ENCODE results near the gene SURF2.
"Not testable (repeated sequence)": the region's sequence is repeated elsewhere in the genome, so short reads cannot be mapped to it uniquely, and the experiment has no call there.

The SURF2 gene

DNA sequence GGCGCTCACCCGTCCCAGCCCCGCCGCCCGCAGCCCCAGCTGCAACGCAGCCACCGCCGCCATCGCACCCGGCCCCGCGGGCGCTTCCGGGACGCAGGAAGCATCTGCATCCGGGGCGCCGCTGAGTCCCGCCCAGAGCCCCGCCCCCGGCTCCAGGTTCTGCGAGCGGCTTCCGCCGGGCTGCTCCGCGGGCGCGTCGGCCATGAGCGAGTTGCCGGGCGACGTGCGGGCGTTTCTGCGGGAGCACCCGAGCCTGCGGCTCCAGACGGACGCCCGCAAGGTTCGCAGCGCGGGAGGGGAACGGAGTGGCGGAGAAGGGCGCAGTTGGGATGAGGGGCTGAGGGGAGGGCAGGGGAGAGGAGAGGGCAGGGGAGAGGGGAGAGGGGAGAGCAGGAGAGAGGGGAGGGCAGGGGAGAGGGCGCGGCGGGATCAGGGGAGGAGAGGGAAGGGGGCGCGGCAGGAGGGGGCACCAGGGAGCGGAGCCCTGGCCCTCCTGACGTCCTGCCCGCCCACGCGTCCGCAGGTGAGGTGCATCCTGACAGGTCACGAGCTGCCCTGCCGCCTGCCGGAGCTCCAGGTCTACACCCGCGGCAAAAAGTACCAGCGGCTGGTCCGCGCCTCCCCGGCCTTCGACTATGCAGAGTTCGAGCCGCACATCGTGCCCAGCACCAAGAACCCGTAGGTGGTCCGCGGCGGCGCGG is at the start of gene SURF2, which contains the start of gene SURF1:
SURF2 (plus strand) TSS at position 160 of the 701 bp plus-strand sequence; CDS start at position 203, 43 bp downstream.
SURF1 (minus strand) TSS at position 97 of the 701 bp plus-strand sequence; CDS start at position 63, 34 bp downstream.
- DNase-seq (ENCODE audit: low spot score), result peak; percentile 81

GRCh38 chr9:133307301-133307700 is 49.0 kb upstream of the SURF2 start:
- DNase-seq (ENCODE audit: low spot score), result no peak

DNA sequence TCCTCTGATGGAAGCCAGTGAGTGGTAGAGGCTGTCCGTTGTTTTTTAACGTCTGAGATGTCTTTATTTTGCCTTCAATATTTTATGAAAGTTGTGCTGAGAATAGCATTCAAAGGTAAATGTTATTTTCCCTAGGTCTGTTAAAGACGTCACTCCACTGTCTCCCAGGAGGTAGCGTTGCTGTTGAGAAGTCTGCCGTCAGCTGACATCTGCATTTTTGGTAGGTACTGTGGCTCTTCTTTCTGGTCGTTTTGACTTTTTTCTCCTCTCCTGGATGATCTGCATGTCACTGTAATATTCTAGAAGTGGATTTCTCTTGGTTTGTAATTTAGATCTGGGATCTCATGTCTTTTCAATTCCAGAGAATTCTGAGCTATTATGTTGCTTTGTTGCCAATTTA is 46.7 kb upstream of the SURF2 start:
- no peak for DNase-seq (ENCODE audit: low spot score)

- DNase-seq (ENCODE audit: low spot score), result no peak
Measured at GRCh38 chr9:133315997-133316396, 40.4 kb upstream of the SURF2 start.

DNA sequence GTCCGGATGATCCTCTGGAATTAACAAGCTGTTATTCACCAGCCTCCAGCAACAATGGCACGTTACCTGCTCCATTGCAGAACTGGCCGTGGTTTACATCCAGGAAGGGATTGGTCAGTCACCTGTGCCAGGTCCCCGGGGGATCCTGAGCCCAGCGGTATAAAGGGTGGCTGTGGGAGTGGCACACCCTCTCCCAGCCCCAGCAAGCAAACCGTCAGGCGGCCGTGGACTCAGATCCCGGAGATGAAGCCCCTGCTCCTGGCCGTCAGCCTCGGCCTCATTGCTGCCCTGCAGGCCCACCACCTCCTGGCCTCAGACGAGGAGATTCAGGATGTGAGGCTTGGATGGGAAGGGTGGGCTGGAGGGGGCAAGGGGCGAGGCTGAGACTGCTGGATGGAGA is 38.8 kb upstream of the SURF2 start:
- DNase-seq (ENCODE audit: low spot score), result not testable (repeated sequence)

GRCh38 chr9:133320421-133320881 is 35.9 kb upstream of the SURF2 start:
- DNase-seq (ENCODE audit: low spot score), result no peak

DNA sequence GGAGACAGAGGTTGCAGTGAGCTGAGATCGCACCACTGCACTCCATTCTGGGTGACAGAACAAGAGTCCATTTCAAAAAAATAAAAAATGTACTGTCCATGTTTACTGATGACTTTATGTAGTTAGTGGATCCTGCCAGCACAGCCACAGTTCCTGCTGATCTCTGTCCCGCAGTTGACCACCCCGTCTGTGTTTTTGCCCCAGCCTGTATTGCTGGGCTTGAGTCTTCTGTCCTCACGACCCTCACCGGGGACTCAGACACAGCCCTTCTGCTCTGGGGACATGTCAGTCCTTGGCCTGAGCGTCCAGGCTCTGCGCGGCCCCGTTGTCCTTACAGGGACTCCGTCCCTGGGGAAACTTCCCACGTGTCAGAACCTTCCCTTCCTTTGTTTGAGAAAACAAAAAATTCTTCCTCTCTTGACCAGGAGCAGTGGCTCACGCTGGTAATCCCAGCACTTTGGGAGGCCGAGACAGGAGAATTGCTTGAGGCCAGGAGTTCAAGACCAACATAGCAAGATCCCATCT is 34.9 kb upstream of the SURF2 start:
- DNase-seq (ENCODE audit: low spot score), result no peak

GRCh38 chr9:133322701-133323100 is 33.6 kb upstream of the SURF2 start:
- DNase-seq (ENCODE audit: low spot score), result no peak

DNA sequence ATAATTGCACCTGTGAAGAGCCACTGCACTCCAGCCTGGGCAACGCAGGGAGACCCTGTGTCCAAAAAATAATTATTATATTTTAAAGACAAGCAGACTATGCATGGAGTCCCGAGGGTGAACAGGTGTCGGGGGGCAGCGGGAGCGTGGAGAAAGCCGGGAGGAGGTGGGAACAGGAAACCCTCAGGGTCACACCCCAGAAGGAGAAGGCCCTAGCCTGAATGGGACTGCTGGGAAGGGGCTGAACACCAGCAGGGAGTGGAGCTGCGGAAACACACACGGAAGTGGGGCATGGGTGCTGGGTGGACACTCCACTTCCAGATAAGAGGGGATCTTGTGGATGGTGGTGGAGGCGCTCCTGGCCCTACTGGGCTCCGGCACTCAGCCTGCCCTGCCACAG is 33.1 kb upstream of the SURF2 start:
- DNase-seq (ENCODE audit: low spot score), result no peak

- DNase-seq (ENCODE audit: low spot score), result no peak
Measured at GRCh38 chr9:133323991-133324703, 32.2 kb upstream of the SURF2 start.

DNA sequence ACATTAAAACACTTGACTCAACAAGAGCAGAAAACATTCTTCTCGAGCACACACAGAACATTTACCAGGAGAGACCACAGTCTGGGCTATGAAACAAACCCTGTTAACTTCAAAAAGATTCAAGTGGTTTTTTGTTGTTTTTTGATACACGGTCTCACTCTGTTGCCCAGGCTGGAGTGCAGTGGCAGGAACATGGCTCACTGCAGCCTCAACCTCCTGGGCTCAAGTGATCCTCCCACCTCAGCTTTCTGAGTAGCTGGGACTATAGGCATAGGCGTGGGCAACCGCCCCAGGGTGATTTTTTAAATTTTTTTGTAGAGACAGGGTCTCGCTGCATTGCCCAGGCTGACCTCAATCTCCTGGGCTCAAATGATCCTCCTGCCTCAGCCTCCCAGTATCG is 29.3 kb upstream of the SURF2 start:
- not testable (repeated sequence) for DNase-seq (ENCODE audit: low spot score)

DNA sequence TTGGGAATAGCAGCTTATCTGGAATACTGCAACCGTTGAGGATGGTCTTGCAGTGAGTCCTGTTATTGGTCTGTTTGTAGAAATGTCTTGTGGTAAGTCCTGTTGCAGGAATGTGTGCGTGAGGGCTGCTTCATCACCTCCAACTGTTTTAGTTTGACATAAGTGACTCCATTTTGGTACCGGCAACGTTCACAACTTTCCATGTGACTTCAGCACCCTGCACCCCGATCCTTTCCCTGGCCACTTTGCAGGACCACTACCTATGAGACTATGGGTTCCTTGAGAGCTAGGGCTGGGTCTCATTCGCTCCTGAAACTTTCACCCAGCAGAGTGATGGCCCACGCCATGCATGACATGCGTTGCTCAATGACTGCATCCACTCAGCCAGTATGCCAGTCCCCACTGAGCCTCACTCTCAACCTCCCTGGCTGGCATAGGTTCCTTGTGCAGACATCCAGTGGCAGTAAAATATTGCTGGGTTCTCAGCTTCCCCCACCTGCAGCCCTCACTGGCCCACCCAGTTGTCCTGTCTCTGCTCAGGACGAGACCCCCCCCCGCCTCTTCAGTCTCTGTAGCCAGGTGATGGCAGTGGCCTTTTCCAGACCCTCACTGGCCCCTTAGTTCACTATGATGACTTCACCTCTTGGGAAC is 28.4 kb upstream of the SURF2 start:
- no peak for DNase-seq (ENCODE audit: low spot score)

- DNase-seq (ENCODE audit: low spot score), result peak; percentile 48
Measured at GRCh38 chr9:133329306-133330156, 26.8 kb upstream of the SURF2 start.

- DNase-seq (ENCODE audit: low spot score), result no peak
Measured at GRCh38 chr9:133331221-133331620, 25.1 kb upstream of the SURF2 start.

DNA sequence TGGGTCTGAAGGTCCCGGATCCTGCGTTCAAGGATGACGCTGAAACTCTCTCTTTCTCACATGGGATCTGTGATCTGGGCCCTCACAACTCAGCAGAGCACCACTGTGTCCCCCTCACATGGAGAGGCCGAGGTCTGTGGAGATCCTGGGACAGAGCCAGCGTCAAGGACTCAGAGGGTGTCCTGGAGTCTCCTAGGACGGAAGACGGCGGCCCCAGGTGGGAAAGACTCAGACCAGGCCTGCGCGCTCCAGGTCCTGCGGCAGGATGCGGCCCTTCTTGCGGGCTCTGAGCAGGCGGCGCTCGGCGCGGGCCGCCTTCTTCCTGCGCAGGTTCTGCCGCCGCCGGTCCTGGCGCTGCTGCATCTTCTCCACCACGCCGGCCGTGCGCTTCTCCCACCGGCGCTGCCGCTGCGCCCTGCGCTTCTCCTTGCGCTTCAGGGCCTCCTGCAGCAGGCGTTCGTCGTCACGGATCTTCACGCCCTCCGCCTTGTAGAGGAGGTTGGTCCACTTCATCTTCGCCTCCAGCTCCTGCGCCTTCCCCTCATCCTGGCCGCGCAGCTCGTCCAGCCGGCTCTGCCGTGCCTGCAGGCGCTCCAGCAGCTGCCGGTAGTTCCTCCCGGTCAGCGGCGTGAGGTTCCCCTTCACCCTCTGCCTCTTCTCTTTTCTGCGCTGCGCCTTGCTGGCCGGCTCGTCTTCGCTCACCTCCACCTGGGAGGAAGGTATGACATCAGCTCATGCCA is 24.5 kb upstream of the SURF2 start:
- no peak for DNase-seq (ENCODE audit: low spot score)

DNA sequence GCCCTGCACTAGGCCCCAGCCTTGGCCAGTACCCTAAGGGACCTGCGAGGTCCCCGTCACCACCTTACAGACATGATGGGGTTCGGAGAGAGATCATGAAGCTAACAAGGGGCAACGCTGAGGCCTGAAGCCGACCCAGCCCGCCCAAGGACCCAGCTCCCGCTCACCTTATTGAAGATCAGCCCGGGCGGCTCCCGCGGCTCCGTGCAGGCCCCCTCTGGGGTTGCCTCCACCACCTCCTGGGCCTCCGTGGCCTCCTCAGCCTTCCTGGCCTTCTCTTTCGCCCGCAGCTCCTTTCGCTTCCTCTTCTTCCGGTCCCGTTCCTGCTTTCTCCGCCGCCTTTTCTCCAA is 24.0 kb upstream of the SURF2 start:
- DNase-seq (ENCODE audit: low spot score), result no peak

GRCh38 chr9:133333011-133333410 is 23.3 kb upstream of the SURF2 start:
- no peak for DNase-seq (ENCODE audit: low spot score)

DNA sequence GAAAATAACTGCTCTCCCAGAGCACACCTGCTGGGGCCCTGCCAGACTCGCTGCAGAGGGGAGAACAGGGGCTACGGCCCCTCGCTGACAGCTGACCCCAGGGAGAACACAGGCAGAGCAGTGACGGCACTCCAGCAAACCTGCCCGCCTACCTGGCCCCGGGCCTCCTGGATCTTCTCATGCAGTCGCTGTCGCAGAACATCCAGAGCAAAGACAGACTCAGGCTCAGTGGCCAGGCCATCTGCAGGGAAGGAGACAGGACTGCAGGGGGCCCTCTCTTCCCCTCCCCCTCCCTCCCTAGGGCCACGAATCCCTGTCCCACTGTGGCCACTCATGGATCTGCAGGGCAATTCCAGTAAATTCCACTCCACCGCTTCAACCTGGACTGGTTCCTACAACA is 22.8 kb upstream of the SURF2 start:
- DNase-seq (ENCODE audit: low spot score), result no peak

DNA sequence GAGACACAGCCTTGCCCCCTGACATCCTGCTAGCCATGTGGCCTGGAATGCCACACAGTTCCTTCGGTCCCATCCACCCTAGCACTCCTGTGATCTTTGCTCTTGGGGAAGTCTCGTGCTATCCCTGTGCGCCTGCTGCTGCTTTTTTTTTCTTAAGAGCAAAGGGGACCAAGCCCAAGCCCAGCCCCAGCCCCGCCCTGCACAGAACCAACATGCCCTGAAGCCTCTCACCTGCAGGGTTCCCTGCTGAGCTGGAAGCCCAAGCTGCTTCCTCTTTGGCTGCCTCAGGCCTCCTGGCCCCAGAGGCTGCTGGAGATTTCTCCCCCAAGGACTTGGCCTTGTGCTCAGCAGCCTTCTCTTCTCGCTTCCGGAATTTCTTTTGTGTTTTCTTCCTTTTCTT is 22.2 kb upstream of the SURF2 start:
- DNase-seq (ENCODE audit: low spot score), result no peak

GRCh38 chr9:133334888-133335287 is 21.5 kb upstream of the SURF2 start:
- DNase-seq (ENCODE audit: low spot score), result not testable (repeated sequence)

Data from cerebellar cortex (tissue), 1 donor.